Colonic mucosa (tissue), 4 donors: ENCODE results near the gene RAB18. TPM values are rescaled to one million over a fixed set of nuclear protein-coding genes. Genes with fewer than 3 reads are reported as not detected.
A peak's percentile ranks its signal among the peaks of the same experiment; 100 is the strongest.

Experiments
- DNase-seq: peaks from one replicate; pipeline ENCODE4 v3.0.0-alpha.2; 2020
- H3K27ac ChIP-seq: fragments of 200-600 bp; one replicate; pipeline ENCODE4 v1.8.0; 2021
- H3K27me3 ChIP-seq: fragments of 200-600 bp; one replicate; pipeline ENCODE4 v1.8.0; 2021
- H3K36me3 ChIP-seq: fragments of 200-600 bp; one replicate; pipeline ENCODE4 v1.8.0; 2021
- H3K4me1 ChIP-seq: fragments of 200-600 bp; one replicate; pipeline ENCODE4 v1.8.0; 2021; ENCODE audit warnings: mild to moderate bottlenecking
- H3K4me3 ChIP-seq: fragments of 200-600 bp; one replicate; pipeline ENCODE4 v1.8.0; 2021
- H3K9ac ChIP-seq, 2 donors: one replicate each; pipeline ENCODE4 v1.7.0; 2013; ENCODE audit warnings: control low read depth in 2 of 2, low read depth in 2 of 2, low read length in 2 of 2
- H3K9me3 ChIP-seq: fragments of 200-600 bp; one replicate; pipeline ENCODE4 v1.8.0; 2021
- intact Hi-C: fragments of 100-400 bp; cut with DNase I; formaldehyde crosslinking; loops from one replicate; pipeline ENCODE4 v1.14.1; 2022
- total RNA-seq, 2 donors: library from RNA; stranded (reverse); fragmentation: NEBNext Ultra II Directional in 1 of 2; extraction: Animal tissue kit (Norgen Biotek cat#: 25700) in 1 of 2; gene quantifications; one replicate each; pipeline ENCODE4 v1.2.1, GENCODE V29; 2021
- TF ChIP-seq, protein P1 (sequence below): fragments of 200-600 bp; IDR thresholded peaks from one replicate; pipeline ENCODE4 v1.8.0; 2022; ENCODE audit warnings: antibody characterized with exemption, mild to moderate bottlenecking
- donor health status: healthy.
- donor health status: DM: no; HTN: no; CAD: no.
- donor health status: DM: no; HTN: no; CAD: no.

Gene RAB18
- 100 to 1,000 TPM in 1 of 2 donors, 10 to 100 TPM in 1; 79.2 to 114 TPM for total RNA-seq

DNA sequence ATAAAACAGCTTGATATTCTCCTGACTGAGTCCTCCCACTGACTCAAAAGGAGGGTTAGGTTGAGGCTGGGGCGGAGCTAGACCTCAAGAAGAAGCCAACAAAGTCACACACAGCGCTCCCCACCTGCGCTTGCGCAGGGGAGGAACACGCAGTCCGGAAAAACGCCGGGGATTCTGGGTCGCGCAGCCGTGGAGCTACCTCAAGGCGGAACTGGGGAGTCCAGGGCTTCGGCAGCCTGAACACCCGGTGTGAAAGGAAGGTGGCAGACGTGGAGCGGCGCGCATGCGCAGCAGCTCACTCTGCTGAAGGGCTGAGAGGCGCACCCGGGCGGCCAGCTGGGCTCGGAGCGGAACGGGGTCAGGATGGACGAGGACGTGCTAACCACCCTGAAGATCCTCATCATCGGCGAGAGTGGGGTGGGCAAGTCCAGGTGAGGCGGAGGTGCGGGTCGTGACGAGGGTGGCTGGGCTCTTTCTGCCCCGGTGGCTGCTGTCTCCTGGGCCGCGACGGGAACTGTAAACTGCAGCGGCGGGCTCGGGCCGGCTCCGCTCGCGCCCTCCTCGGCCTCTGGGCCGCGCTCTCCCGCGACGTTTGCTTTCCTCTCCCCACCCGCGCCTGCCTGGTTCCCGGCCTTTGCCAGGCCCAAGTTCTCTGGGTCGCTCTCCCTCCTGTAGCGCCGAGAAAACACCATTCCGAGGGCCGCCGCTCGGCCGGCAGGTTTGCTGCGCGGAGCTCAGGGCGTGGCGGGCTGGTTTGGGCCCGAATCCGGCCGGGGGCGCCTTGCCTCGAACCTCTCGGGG, at the start of gene RAB18:
Gene RAB18, plus strand, starts transcription at position 298 of the 801 bp plus-strand sequence. Its CDS starts 66 bp downstream, at position 364.
- Histone ChIP-seq H3K4me3 (peak within 1 kb of the TSS; percentile 76), H3K4me1 (peaks cover 7% of the 10 kb centered on the region), H3K36me3 (no peaks in the 10 kb centered on the region), H3K9ac (peak within 1 kb of the TSS; percentile 80 to 81), H3K27ac (peak within 1 kb of the TSS; percentile 91), H3K9me3 (no peaks in the 10 kb centered on the region), H3K27me3 (no peaks in the 10 kb centered on the region)
- intact Hi-C loops: no loop called here
- TF ChIP-seq, protein P1, sequence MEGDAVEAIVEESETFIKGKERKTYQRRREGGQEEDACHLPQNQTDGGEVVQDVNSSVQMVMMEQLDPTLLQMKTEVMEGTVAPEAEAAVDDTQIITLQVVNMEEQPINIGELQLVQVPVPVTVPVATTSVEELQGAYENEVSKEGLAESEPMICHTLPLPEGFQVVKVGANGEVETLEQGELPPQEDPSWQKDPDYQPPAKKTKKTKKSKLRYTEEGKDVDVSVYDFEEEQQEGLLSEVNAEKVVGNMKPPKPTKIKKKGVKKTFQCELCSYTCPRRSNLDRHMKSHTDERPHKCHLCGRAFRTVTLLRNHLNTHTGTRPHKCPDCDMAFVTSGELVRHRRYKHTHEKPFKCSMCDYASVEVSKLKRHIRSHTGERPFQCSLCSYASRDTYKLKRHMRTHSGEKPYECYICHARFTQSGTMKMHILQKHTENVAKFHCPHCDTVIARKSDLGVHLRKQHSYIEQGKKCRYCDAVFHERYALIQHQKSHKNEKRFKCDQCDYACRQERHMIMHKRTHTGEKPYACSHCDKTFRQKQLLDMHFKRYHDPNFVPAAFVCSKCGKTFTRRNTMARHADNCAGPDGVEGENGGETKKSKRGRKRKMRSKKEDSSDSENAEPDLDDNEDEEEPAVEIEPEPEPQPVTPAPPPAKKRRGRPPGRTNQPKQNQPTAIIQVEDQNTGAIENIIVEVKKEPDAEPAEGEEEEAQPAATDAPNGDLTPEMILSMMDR: no peak
- DNase-seq: peak; percentile 98

DNA sequence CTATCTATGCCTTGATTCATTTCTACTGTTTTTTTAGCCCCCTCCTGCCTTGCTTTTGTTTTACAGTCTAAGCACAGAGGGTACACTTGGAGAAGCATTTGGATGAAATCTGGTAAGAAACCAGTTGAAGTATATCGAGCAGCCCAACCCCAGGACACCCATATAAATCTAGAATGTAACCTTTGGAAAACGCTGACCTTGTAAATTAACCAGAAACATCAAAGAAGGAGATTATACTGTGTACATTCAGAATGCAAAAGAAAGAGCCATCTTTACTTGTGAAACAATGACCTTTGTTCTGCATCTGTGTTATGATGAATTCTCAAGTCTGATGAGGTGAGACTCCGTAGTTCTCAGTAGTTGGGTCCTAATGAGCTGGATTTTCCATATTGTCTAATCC, 49.3 kb upstream of the RAB18 start:
- H3K9ac ChIP-seq: no peak overlapping the region
- no peaks in the 10 kb centered on the region for H3K4me1 ChIP-seq
- H3K27ac ChIP-seq: no peak overlapping the region
- H3K36me3 ChIP-seq: no peaks in the 10 kb centered on the region
- no peak for DNase-seq
- intact Hi-C loops: no loop called here
- H3K4me3 ChIP-seq: no peak overlapping the region
- H3K9me3 ChIP-seq: no peaks in the 10 kb centered on the region
- TF ChIP-seq, protein P1: no peak
- no peaks in the 10 kb centered on the region for H3K27me3 ChIP-seq

DNA sequence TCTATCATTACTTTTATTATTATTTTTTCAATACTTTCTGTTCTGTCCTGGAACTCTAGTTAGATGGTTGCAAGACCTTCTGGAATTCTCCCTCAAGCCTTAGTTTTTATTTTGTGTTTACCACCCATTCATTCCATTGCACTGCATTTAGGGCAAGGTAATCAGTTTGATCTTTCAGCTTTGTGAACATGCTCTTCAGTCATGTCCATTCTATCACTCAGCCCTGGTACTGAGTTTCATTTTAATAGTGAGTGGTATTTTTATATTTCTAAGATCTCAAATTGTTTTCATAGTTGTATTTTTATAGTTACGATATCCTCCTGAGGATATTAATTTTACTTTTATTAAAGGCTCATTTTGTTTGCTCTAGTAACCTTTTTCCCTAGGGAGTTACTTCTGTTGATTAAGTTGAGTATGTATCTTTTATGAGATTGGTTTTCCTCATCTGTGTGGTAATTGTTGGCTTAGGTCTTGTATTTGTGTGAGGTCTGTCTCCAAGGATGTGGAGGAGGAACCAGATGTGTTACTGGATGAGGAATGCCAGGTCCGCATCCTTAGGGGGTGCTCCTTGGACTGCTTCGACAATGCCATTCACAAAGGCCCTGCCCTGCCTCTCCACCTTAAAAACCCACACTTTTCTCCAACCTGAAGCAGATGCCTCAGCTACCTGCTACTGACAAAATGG, 46.7 kb upstream of the RAB18 start:
- DNase-seq: no peak
- Histone ChIP-seq H3K4me3 (no peak overlapping the region), H3K27ac (no peak overlapping the region), H3K27me3 (no peaks in the 10 kb centered on the region), H3K9ac (no peak overlapping the region), H3K9me3 (no peaks in the 10 kb centered on the region), H3K36me3 (no peaks in the 10 kb centered on the region), H3K4me1 (no peaks in the 10 kb centered on the region)
- intact Hi-C loops: no loop called here
- TF ChIP-seq, protein P1: no peak

DNA sequence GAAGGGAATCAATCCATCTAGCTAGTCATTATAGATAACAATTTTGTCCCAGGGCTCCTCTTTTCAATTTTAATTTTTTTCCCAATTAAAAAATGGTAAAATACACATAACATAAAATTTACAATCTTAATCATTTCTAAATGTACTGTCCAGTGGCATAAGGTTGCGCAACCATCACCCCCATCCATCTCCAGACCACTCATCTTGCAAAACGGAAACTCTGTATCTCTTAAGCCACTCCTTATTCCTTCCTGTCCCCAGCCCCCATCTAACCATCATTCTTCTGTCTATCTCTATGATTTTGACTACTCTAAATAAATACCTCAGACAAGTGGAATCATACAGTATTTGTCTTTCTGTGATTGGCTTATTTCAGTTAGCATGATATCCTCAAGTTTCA, 46.1 kb upstream of the RAB18 start:
- no peak overlapping the region for H3K9ac ChIP-seq
- no peaks in the 10 kb centered on the region for H3K27me3 ChIP-seq
- no peaks in the 10 kb centered on the region for H3K36me3 ChIP-seq
- no peaks in the 10 kb centered on the region for H3K9me3 ChIP-seq
- DNase-seq: no peak
- no peak overlapping the region for H3K4me3 ChIP-seq
- no peaks in the 10 kb centered on the region for H3K4me1 ChIP-seq
- H3K27ac ChIP-seq: no peak overlapping the region
- TF ChIP-seq, protein P1: no peak
- intact Hi-C loops: no loop called here

DNA sequence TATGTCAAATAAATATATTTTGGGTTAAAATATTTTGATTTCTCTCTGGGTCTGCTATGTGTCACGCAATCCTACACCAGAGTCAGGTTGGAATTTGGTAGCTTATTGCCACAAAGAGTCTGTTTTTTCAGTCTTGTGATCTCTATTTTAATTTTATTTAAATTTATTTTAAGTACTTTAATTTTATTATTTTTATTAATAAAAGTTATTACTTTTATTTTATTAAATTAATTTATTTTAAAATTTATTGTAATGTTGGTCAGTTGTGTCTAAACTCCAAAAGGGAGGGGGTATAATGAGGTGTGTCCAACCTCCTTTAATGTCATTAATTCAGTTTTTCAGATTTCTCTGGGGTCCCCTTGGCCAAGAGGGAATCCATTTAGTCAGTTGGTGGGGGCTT, 42.8 kb upstream of the RAB18 start:
- DNase-seq: no peak
- no peak overlapping the region for H3K4me3 ChIP-seq
- H3K4me1 ChIP-seq: no peaks in the 10 kb centered on the region
- no peaks in the 10 kb centered on the region for H3K27me3 ChIP-seq
- H3K27ac ChIP-seq: no peak overlapping the region
- no peaks in the 10 kb centered on the region for H3K36me3 ChIP-seq
- TF ChIP-seq, protein P1: no peak
- H3K9ac ChIP-seq: no peak overlapping the region
- intact Hi-C loops: no loop called here
- no peaks in the 10 kb centered on the region for H3K9me3 ChIP-seq
